GM23248 (cell line): ENCODE data around the gene NANOG. TPM values are rescaled to one million over a fixed set of nuclear protein-coding genes. Genes with fewer than 3 reads are reported as not detected.
"Not testable (repeated sequence)": the region's sequence is repeated elsewhere in the genome, so short reads cannot be mapped to it uniquely, and the experiment has no call there.

Source experiments
- DNase-seq: peaks from one replicate; pipeline ENCODE4 v3.0.0-alpha.2; 2015
- H2AFZ ChIP-seq: fragments of 200-600 bp; sonication (generic); 2 replicates; pipeline ENCODE4 v1.6.1; 2016; ENCODE audit warnings: antibody characterized with exemption
- H3F3A ChIP-seq: fragments of 200-600 bp; sonication (generic); 2 replicates; pipeline ENCODE4 v1.6.1; 2016; ENCODE audit warnings: mild to moderate bottlenecking, antibody characterized with exemption, mixed run types; ENCODE audit not compliant: insufficient read depth
- H3K27ac ChIP-seq: fragments of 200-600 bp; sonication (generic); 2 replicates; pipeline ENCODE4 v1.5.1; 2016; ENCODE audit warnings: mild to moderate bottlenecking
- H3K27me3 ChIP-seq: fragments of 200-600 bp; sonication (generic); replicated peaks from 2 replicates; pipeline ENCODE4 v1.6.1; 2016; ENCODE audit warnings: mild to moderate bottlenecking; ENCODE audit not compliant: insufficient read depth
- H3K36me3 ChIP-seq: fragments of 200-600 bp; sonication (generic); 2 replicates; pipeline ENCODE4 v1.6.1; 2016; ENCODE audit warnings: low read depth, mild to moderate bottlenecking
- H3K4me1 ChIP-seq: fragments of 200-600 bp; sonication (generic); 2 replicates; pipeline ENCODE4 v1.6.1; 2016; ENCODE audit warnings: mild to moderate bottlenecking; ENCODE audit not compliant: insufficient read depth
- H3K4me2 ChIP-seq: fragments of 200-600 bp; sonication (generic); one replicate; pipeline ENCODE4 v1.6.1; 2016; ENCODE audit warnings: mild to moderate bottlenecking; ENCODE audit not compliant: unreplicated experiment
- H3K4me3 ChIP-seq: fragments of 200-600 bp; sonication (generic); 2 replicates; pipeline ENCODE4 v1.5.1; 2016; ENCODE audit warnings: mild to moderate bottlenecking
- H3K79me2 ChIP-seq: fragments of 200-600 bp; sonication (generic); 2 replicates; pipeline ENCODE4 v1.6.1; 2016; ENCODE audit warnings: mild to moderate bottlenecking; ENCODE audit not compliant: insufficient read depth
- H3K9ac ChIP-seq: fragments of 200-600 bp; sonication (generic); 2 replicates; pipeline ENCODE4 v1.6.1; 2016; ENCODE audit warnings: mild to moderate bottlenecking
- H3K9me2 ChIP-seq: fragments of 200-600 bp; sonication (generic); 2 replicates; pipeline ENCODE4 v1.6.1; 2016; ENCODE audit warnings: mixed run types, mild to moderate bottlenecking, moderate library complexity; ENCODE audit not compliant: insufficient read depth
- H3K9me3 ChIP-seq: fragments of 200-600 bp; sonication (generic); one replicate; pipeline ENCODE4 v1.6.1; 2017; ENCODE audit warnings: low read depth
- H4K20me1 ChIP-seq: fragments of 200-600 bp; sonication (generic); 2 replicates; pipeline ENCODE4 v1.6.0; 2016; ENCODE audit not compliant: insufficient read depth
- EZH2 ChIP-seq: fragments of 200-600 bp; sonication (generic); IDR thresholded peaks from 2 replicates; pipeline ENCODE4 v1.6.1; 2018; ENCODE audit warnings: antibody characterized with exemption, mild to moderate bottlenecking; ENCODE audit not compliant: insufficient read depth, poor library complexity, severe bottlenecking
- EZH2phosphoT487 ChIP-seq: fragments of 200-600 bp; sonication (generic); IDR thresholded peaks from 2 replicates; pipeline ENCODE4 v1.6.1; 2018; ENCODE audit warnings: antibody characterized with exemption, moderate library complexity, mild to moderate bottlenecking, low read depth; ENCODE audit not compliant: insufficient read depth
- WGBS, 2 experiments: methylation state at CpG; one replicate each; pipeline ENCODE4 v1.1.6; 2015 to 2017; ENCODE audit warnings: low lambda C conversion rate in 2 of 2, low coverage in 1 of 2; ENCODE audit errors: missing lambda C conversion rate in 2 of 2; 5-methylcytosine and 5-hydroxymethylcytosine counted together
- in situ Hi-C: fragments of 300-500 bp; cut with MboI; formaldehyde crosslinking; loops from 2 replicates; pipeline ENCODE4 v1.15.0; 2020
- polyA plus RNA-seq: library from polyadenylated mRNA; unstranded; fragments of >200 nt; fragmentation: Nextera tagmentation; extraction: Ambion mirVana; gene quantifications from 2 replicates; pipeline ENCODE4 v1.2.1, GENCODE V29; 2016
- total RNA-seq: library from RNA; depleted of rRNA; stranded (reverse); fragments of >200 nt; shearing (Covaris generic); gene quantifications from 2 replicates; pipeline ENCODE4 v1.2.3, GENCODE V29; 2014

NANOG gene
- total and polyA plus RNA-seq, 2 experiments from 2014 or later = 0.13 TPM; not detected in 1

- in situ Hi-C loops = no loop called here
- H3K36me3 ChIP-seq = no peaks in the 10 kb centered on the region
- H3K79me2 ChIP-seq = no peaks in the 10 kb centered on the region
- no peak for DNase-seq
- no peak overlapping the region for H3K9ac ChIP-seq
- no peaks in the 10 kb centered on the region for H3F3A ChIP-seq
- H3K9me3 ChIP-seq = no peaks in the 10 kb centered on the region
- no peak overlapping the region for H3K27ac ChIP-seq
- no peak overlapping the region for H2AFZ ChIP-seq
- H3K4me2 ChIP-seq = no peak overlapping the region
- TF ChIP-seq EZH2 (no peak), EZH2phosphoT487 (no peak)
- 4 to 5% methylated on average over 3 of the region's 3 CpGs for WGBS, 2 experiments
- H3K4me1 ChIP-seq = no peaks in the 10 kb centered on the region
- H3K9me2 ChIP-seq = no peaks in the 10 kb centered on the region
- H3K4me3 ChIP-seq = no peak overlapping the region
- no peaks in the 10 kb centered on the region for H3K27me3 ChIP-seq
- no peaks in the 10 kb centered on the region for H4K20me1 ChIP-seq
Observed at GRCh38 chr12:7769999-7770398, 19.2 kb upstream of the NANOG start.

GRCh38 chr12:7781274-7781673, 7.9 kb upstream of the NANOG start:
- no peak for DNase-seq
- Histone ChIP-seq H3K9ac (no peak overlapping the region), H2AFZ (no peak overlapping the region), H3K79me2 (no peaks in the 10 kb centered on the region), H3K9me2 (no peaks in the 10 kb centered on the region), H3K4me2 (no peak overlapping the region), H3K27me3 (peaks cover 22% of the 10 kb centered on the region), H3K4me3 (no peak overlapping the region), H3K27ac (no peak overlapping the region), H3K36me3 (no peaks in the 10 kb centered on the region), H3F3A (no peaks in the 10 kb centered on the region), H4K20me1 (no peaks in the 10 kb centered on the region), H3K4me1 (no peaks in the 10 kb centered on the region), H3K9me3 (no peaks in the 10 kb centered on the region)
- in situ Hi-C loops = no loop called here
- 69 to 70% methylated on average over 3 of the region's 3 CpGs for WGBS, 2 experiments
- TF ChIP-seq EZH2phosphoT487 (no peak), EZH2 (no peak)

GRCh38 chr12:7782055-7782454, 7.1 kb upstream of the NANOG start:
- Histone ChIP-seq H3K4me1 (no peaks in the 10 kb centered on the region), H3K9me2 (no peaks in the 10 kb centered on the region), H4K20me1 (no peaks in the 10 kb centered on the region), H3K27me3 (peaks cover 18% of the 10 kb centered on the region; the same call in 1 of the 2 replicates), H3K4me2 (no peak overlapping the region), H3K9ac (no peak overlapping the region), H3K36me3 (no peaks in the 10 kb centered on the region), H3K4me3 (no peak overlapping the region), H3F3A (no peaks in the 10 kb centered on the region), H3K9me3 (no peaks in the 10 kb centered on the region), H3K79me2 (no peaks in the 10 kb centered on the region), H2AFZ (no peak overlapping the region), H3K27ac (no peak overlapping the region)
- DNase-seq = no peak
- in situ Hi-C loops = no loop called here
- 52 to 53% methylated on average over 6 of the region's 6 CpGs for WGBS, 2 experiments
- no peak for TF ChIP-seq EZH2
- TF ChIP-seq EZH2phosphoT487 = no peak

- H3K9me2 ChIP-seq, H3K36me3 ChIP-seq, H3K4me1 ChIP-seq, H3K27ac ChIP-seq, H3K9me3 ChIP-seq, H3K4me2 ChIP-seq, H3F3A ChIP-seq, H3K9ac ChIP-seq, in situ Hi-C loops, H4K20me1 ChIP-seq, DNase-seq, H2AFZ ChIP-seq, H3K4me3 ChIP-seq, H3K79me2 ChIP-seq: not testable (repeated sequence)
- H3K27me3 ChIP-seq = peaks cover 28% of the 10 kb centered on the region
- 61 to 67% methylated on average over 8 to 9 of the region's 9 CpGs for WGBS, 2 experiments
Observed at GRCh38 chr12:7783433-7783832, 5.8 kb upstream of the NANOG start.

GRCh38 chr12:7784701-7785100, 4.5 kb upstream of the NANOG start:
- TF ChIP-seq EZH2 = no peak
- no peak for TF ChIP-seq EZH2phosphoT487
- no peaks in the 10 kb centered on the region for H3K36me3 ChIP-seq
- in situ Hi-C loops = no loop called here
- no peaks in the 10 kb centered on the region for H4K20me1 ChIP-seq
- no peak overlapping the region for H3K4me2 ChIP-seq
- no peaks in the 10 kb centered on the region for H3K79me2 ChIP-seq
- 5 to 17% methylated on average over 2 of the region's 2 CpGs for WGBS, 2 experiments
- H3F3A ChIP-seq = no peaks in the 10 kb centered on the region
- no peaks in the 10 kb centered on the region for H3K9me2 ChIP-seq
- no peaks in the 10 kb centered on the region for H3K4me1 ChIP-seq
- H3K9me3 ChIP-seq = no peaks in the 10 kb centered on the region
- no peak overlapping the region for H3K4me3 ChIP-seq
- no peak overlapping the region for H2AFZ ChIP-seq
- DNase-seq = no peak
- no peak overlapping the region for H3K9ac ChIP-seq
- H3K27ac ChIP-seq = no peak overlapping the region
- H3K27me3 ChIP-seq = peaks cover 33% of the 10 kb centered on the region
